Liver (tissue), 9 donors: ENCODE data around the gene CUL2. TPM values are rescaled to one million over a fixed set of nuclear protein-coding genes. Genes with fewer than 3 reads are reported as not detected.

Source experiments
- DNase-seq: peaks from one replicate; pipeline ENCODE4 v3.0.0-alpha.2; 2017; ENCODE audit warnings: low spot score
- H3K27ac ChIP-seq, 2 donors: one replicate each; pipeline ENCODE4 v1.7.0; 2013; ENCODE audit warnings: inconsistent platforms in 2 of 2, low read length in 2 of 2, control low read depth in 1 of 2, low read depth in 1 of 2, mild to moderate bottlenecking in 1 of 2
- H3K27me3 ChIP-seq, 4 donors: one replicate each; pipeline versions ENCODE4 v1.6.1 to v1.7.0; 2013; ENCODE audit warnings: low read length in 3 of 4, inconsistent platforms in 1 of 4, mild to moderate bottlenecking in 1 of 4, moderate library complexity in 1 of 4; ENCODE audit not compliant: control insufficient read depth in 4 of 4, insufficient read depth in 4 of 4
- H3K36me3 ChIP-seq, 4 donors: one replicate each; pipeline versions ENCODE4 v1.6.1 to v1.7.0; 2013; ENCODE audit warnings: low read length in 3 of 4, mild to moderate bottlenecking in 3 of 4, low read depth in 1 of 4, moderate library complexity in 1 of 4; ENCODE audit not compliant: control insufficient read depth in 4 of 4, insufficient read depth in 3 of 4
- H3K4me1 ChIP-seq, 4 donors: one replicate each; pipeline versions ENCODE4 v1.6.1 to v1.7.0; 2013; ENCODE audit warnings: low read length in 3 of 4, mild to moderate bottlenecking in 3 of 4, moderate library complexity in 1 of 4; ENCODE audit not compliant: control insufficient read depth in 4 of 4, insufficient read depth in 4 of 4
- H3K4me3 ChIP-seq, 3 donors: one replicate each; pipeline versions ENCODE4 v1.6.1 to v1.7.0; 2013; ENCODE audit warnings: low read length in 3 of 3, control low read depth in 1 of 3, low read depth in 1 of 3, mild to moderate bottlenecking in 1 of 3
- H3K9ac ChIP-seq, 2 donors: one replicate each; pipeline ENCODE4 v1.7.0; 2013; ENCODE audit warnings: low read length in 2 of 2, mild to moderate bottlenecking in 2 of 2, moderate library complexity in 2 of 2, control low read depth in 1 of 2, low read depth in 1 of 2
- H3K9me3 ChIP-seq, 4 donors: one replicate each; pipeline versions ENCODE4 v1.6.1 to v1.7.0; 2013; ENCODE audit warnings: low read length in 3 of 4; ENCODE audit not compliant: control insufficient read depth in 4 of 4
- ATF3 ChIP-seq: IDR thresholded peaks from 2 replicates; pipeline ENCODE4 v1.6.1; 2016; ENCODE audit warnings: antibody characterized with exemption
- EGR1 ChIP-seq, 2 donors: IDR thresholded peaks; 2 replicates each; pipeline ENCODE4 v1.6.1; 2016 to 2018; ENCODE audit warnings: antibody characterized with exemption in 2 of 2, low read depth in 2 of 2
- FOXA1 ChIP-seq: IDR thresholded peaks from 2 replicates; pipeline ENCODE4 v1.6.1; 2016; ENCODE audit warnings: antibody characterized with exemption
- FOXA2 ChIP-seq: IDR thresholded peaks from 2 replicates; pipeline ENCODE4 v1.6.1; 2016; ENCODE audit warnings: antibody characterized with exemption
- GABPA ChIP-seq, 2 donors: IDR thresholded peaks in 1 of 2; conservative IDR thresholded peaks in 1 of 2; 2 replicates each; pipeline ENCODE4 v1.6.1; 2016; ENCODE audit warnings: antibody characterized with exemption in 2 of 2, mild to moderate bottlenecking in 1 of 2, moderate library complexity in 1 of 2
- HNF4A ChIP-seq, 2 donors: conservative IDR thresholded peaks; 2 replicates each; pipeline ENCODE4 v1.6.1; 2016; ENCODE audit warnings: antibody characterized with exemption in 2 of 2, mild to moderate bottlenecking in 2 of 2
- HNF4G ChIP-seq: IDR thresholded peaks from 2 replicates; pipeline ENCODE4 v1.6.1; 2016; ENCODE audit warnings: antibody characterized with exemption
- JUND ChIP-seq, 2 donors: IDR thresholded peaks; 2 replicates each; pipeline ENCODE4 v1.6.1; 2016; ENCODE audit warnings: antibody characterized with exemption in 2 of 2
- NR2F2 ChIP-seq: IDR thresholded peaks from 2 replicates; pipeline ENCODE4 v1.6.1; 2016; ENCODE audit warnings: antibody characterized with exemption
- RAD21 ChIP-seq, 2 donors: IDR thresholded peaks; 2 replicates each; pipeline ENCODE4 v1.6.1; 2016; ENCODE audit warnings: antibody characterized with exemption in 2 of 2, mild to moderate bottlenecking in 2 of 2
- REST ChIP-seq: IDR thresholded peaks from 2 replicates; pipeline ENCODE4 v1.6.1; 2016; ENCODE audit warnings: antibody characterized with exemption, mild to moderate bottlenecking
- RXRA ChIP-seq, 2 donors: IDR thresholded peaks; 2 replicates each; pipeline ENCODE4 v1.6.1; 2017 to 2018; ENCODE audit warnings: antibody characterized with exemption in 2 of 2, mild to moderate bottlenecking in 1 of 2
- SP1 ChIP-seq: IDR thresholded peaks from 2 replicates; pipeline ENCODE4 v1.6.1; 2018; ENCODE audit warnings: antibody characterized with exemption, mild to moderate bottlenecking
- TAF1 ChIP-seq: conservative IDR thresholded peaks from 2 replicates; pipeline ENCODE4 v1.6.1; 2016; ENCODE audit warnings: antibody characterized with exemption, mild to moderate bottlenecking
- YY1 ChIP-seq: IDR thresholded peaks from 2 replicates; pipeline ENCODE4 v1.6.1; 2016; ENCODE audit warnings: antibody characterized with exemption, mild to moderate bottlenecking
- WGBS: extraction: QIAGEN DNeasy Blood & Tissue Kit; methylation state at CpG from one replicate; pipeline ENCODE4 v1.1.7; 2013; 5-methylcytosine and 5-hydroxymethylcytosine counted together
- polyA plus RNA-seq, 2 donors: library from polyadenylated mRNA; stranded (reverse) in 1 of 2; unstranded in 1 of 2; fragments of 200-250 nt in 1 of 2; fragments of >200 nt in 1 of 2; fragmentation: Nextera tagmentation in 1 of 2; extraction: Ambion mirVana in 1 of 2; gene quantifications; one replicate each; pipeline versions ENCODE4 v1.2.1 to v1.2.3, GENCODE V29; 2013 to 2015
- total RNA-seq, 2 donors: library from RNA; depleted of rRNA; stranded (reverse); fragments of >200 nt; gene quantifications; one replicate each; pipeline ENCODE4 v1.2.3, GENCODE V29; 2014
- TF ChIP-seq, protein P1 (sequence below): fragments of 150-350 bp; IDR thresholded peaks from 2 replicates; pipeline ENCODE4 v1.5.1; 2017; ENCODE audit warnings: improper control_type of control experiment, low read depth, low read length; ENCODE audit not compliant: missing input control
- TF ChIP-seq, protein P2 (sequence below): IDR thresholded peaks from 2 replicates; pipeline ENCODE4 v1.6.1; 2016; ENCODE audit warnings: antibody characterized with exemption
- TF ChIP-seq, protein P3 (sequence below): IDR thresholded peaks from 2 replicates; pipeline ENCODE4 v1.6.1; 2016; ENCODE audit warnings: antibody characterized with exemption
- donor health status: healthy.
- donor health status: healthy.
- donor health status: healthy.
- donor health status: healthy.
- donor health status: healthy.

The CUL2 gene
- total and polyA plus RNA-seq, 4 donors = 8.6 to 14.1 (median 12.1) TPM

DNA sequence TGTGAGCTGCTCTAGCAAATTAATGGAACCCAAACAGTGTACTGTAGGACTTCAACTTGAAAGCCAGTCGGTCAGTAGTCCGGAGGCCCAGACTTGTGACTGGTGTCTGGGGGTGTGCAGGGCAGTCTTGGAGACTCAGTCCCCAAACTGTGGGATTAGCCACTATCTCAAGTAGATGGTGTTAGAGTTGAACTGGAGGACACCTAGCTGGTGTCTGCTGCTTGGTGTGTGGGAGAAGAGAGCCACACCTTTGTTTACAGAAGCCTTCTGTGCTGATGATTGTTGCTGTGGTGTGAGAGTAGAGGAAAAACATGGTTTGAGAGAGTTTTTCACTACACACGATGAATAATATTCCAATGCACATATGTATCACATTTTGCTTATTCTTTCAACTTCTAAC lies 47.4 kb downstream of the CUL2 start:
- no peak overlapping the region for H3K27ac ChIP-seq
- H3K9me3 ChIP-seq = no peaks in the 10 kb centered on the region
- no peak for DNase-seq
- no peak for TF ChIP-seq REST
- TF ChIP-seq, protein P1, sequence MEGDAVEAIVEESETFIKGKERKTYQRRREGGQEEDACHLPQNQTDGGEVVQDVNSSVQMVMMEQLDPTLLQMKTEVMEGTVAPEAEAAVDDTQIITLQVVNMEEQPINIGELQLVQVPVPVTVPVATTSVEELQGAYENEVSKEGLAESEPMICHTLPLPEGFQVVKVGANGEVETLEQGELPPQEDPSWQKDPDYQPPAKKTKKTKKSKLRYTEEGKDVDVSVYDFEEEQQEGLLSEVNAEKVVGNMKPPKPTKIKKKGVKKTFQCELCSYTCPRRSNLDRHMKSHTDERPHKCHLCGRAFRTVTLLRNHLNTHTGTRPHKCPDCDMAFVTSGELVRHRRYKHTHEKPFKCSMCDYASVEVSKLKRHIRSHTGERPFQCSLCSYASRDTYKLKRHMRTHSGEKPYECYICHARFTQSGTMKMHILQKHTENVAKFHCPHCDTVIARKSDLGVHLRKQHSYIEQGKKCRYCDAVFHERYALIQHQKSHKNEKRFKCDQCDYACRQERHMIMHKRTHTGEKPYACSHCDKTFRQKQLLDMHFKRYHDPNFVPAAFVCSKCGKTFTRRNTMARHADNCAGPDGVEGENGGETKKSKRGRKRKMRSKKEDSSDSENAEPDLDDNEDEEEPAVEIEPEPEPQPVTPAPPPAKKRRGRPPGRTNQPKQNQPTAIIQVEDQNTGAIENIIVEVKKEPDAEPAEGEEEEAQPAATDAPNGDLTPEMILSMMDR = no peak
- TF ChIP-seq ATF3 = no peak
- TF ChIP-seq RAD21 (IDR thresholded peaks at IDR 0.05) = no peak
- TF ChIP-seq HNF4A (conservative IDR thresholded peaks at IDR 0.05) = no peak
- no peak for TF ChIP-seq RXRA (IDR thresholded peaks at IDR 0.05)
- TF ChIP-seq GABPA (IDR thresholded peaks at IDR 0.05 in 1 of 2, conservative IDR thresholded peaks at IDR 0.05 in 1 of 2) = no peak
- no peak for TF ChIP-seq YY1
- TF ChIP-seq SP1 = no peak
- TF ChIP-seq JUND (IDR thresholded peaks at IDR 0.05) = no peak
- TF ChIP-seq FOXA1 = no peak
- TF ChIP-seq, protein P2, sequence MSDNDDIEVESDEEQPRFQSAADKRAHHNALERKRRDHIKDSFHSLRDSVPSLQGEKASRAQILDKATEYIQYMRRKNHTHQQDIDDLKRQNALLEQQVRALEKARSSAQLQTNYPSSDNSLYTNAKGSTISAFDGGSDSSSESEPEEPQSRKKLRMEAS = no peak
- no peak for TF ChIP-seq EGR1 (IDR thresholded peaks at IDR 0.05; ENCODE audit: low read depth in 2 of 2)
- TF ChIP-seq, protein P3, sequence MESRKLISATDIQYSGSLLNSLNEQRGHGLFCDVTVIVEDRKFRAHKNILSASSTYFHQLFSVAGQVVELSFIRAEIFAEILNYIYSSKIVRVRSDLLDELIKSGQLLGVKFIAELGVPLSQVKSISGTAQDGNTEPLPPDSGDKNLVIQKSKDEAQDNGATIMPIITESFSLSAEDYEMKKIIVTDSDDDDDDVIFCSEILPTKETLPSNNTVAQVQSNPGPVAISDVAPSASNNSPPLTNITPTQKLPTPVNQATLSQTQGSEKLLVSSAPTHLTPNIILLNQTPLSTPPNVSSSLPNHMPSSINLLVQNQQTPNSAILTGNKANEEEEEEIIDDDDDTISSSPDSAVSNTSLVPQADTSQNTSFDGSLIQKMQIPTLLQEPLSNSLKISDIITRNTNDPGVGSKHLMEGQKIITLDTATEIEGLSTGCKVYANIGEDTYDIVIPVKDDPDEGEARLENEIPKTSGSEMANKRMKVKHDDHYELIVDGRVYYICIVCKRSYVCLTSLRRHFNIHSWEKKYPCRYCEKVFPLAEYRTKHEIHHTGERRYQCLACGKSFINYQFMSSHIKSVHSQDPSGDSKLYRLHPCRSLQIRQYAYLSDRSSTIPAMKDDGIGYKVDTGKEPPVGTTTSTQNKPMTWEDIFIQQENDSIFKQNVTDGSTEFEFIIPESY = no peak
- no peak for TF ChIP-seq FOXA2
- TF ChIP-seq HNF4G = no peak
- no peak for TF ChIP-seq NR2F2
- TF ChIP-seq TAF1 = no peak
- peaks cover 0 to 25% (median 11%) of the 10 kb centered on the region in 4 donors for H3K36me3 ChIP-seq
- H3K9ac ChIP-seq = no peak overlapping the region
- no peaks in the 10 kb centered on the region for H3K27me3 ChIP-seq
- 90% methylated on average over 3 of the region's 3 CpGs for WGBS
- H3K4me1 ChIP-seq = peaks cover 0 to 14% (median 2%) of the 10 kb centered on the region in 4 donors
- no peak overlapping the region for H3K4me3 ChIP-seq
